PC-9 (cell line): Measurements from ENCODE around the gene MYPN. TPM values are rescaled to one million over a fixed set of nuclear protein-coding genes. Genes with fewer than 3 reads are reported as not detected.

ENCODE experiments used
- BruUV-seq: library from RNA; stranded (reverse); fragments of 400-500 nt; replicated peaks from 2 replicates; lab custom pipeline; 2021; lab: Mats Ljungman, UMichigan
- CTCF ChIA-PET: fragments of 300-600 bp; sonication (Branson Sonifier 250); formaldehyde crosslinking; loops from one replicate; lab custom pipeline; 2022; ENCODE audit warnings: antibody characterized with exemption; lab: Charles Lee
- POLR2A ChIA-PET: fragments of 300-600 bp; sonication (Branson Sonifier 250); formaldehyde crosslinking; loops from one replicate; lab custom pipeline; 2022; ENCODE audit warnings: antibody characterized with exemption; ENCODE audit not compliant: unreplicated experiment; lab: Charles Lee
- DNase-seq, 2 experiments: peaks; one replicate each; pipeline versions ENCODE4 v3.0.0 to v3.0.0-alpha.2; 2015 to 2022; ENCODE audit warnings: mixed read lengths in 1 of 2
- H2AFZ ChIP-seq: fragments of 200-600 bp; sonication (generic); 2 replicates; pipeline ENCODE4 v1.8.1; 2017; ENCODE audit warnings: antibody characterized with exemption
- H3F3A ChIP-seq: fragments of 200-600 bp; sonication (generic); 2 replicates; pipeline ENCODE4 v1.8.1; 2017; ENCODE audit warnings: antibody characterized with exemption, mild to moderate bottlenecking, low read depth; ENCODE audit not compliant: insufficient read depth
- H3K27ac ChIP-seq: fragments of 200-600 bp; sonication (generic); 2 replicates; pipeline ENCODE4 v1.6.1; 2016; ENCODE audit warnings: mixed run types
- H3K27me3 ChIP-seq: fragments of 200-600 bp; sonication (generic); 2 replicates; pipeline ENCODE4 v1.6.1; 2016; ENCODE audit warnings: low read depth, mixed run types; ENCODE audit not compliant: insufficient read depth
- H3K36me3 ChIP-seq: fragments of 200-600 bp; sonication (generic); 2 replicates; pipeline ENCODE4 v1.6.1; 2016; ENCODE audit warnings: low read depth, mixed run types
- H3K4me1 ChIP-seq: fragments of 200-600 bp; sonication (generic); replicated peaks from 2 replicates; pipeline ENCODE4 v1.6.1; 2016; ENCODE audit warnings: mixed run types; ENCODE audit not compliant: insufficient read depth
- H3K4me2 ChIP-seq: fragments of 200-600 bp; sonication (generic); 2 replicates; pipeline ENCODE4 v1.6.1; 2017; ENCODE audit warnings: mixed run types
- H3K4me3 ChIP-seq: fragments of 200-600 bp; sonication (generic); 2 replicates; pipeline ENCODE4 v1.6.1; 2016; ENCODE audit warnings: mixed run types
- H3K79me2 ChIP-seq: fragments of 200-600 bp; sonication (generic); 2 replicates; pipeline ENCODE4 v1.6.1; 2017; ENCODE audit warnings: low read depth, mixed run types
- H3K9me2 ChIP-seq: fragments of 200-600 bp; sonication (generic); 2 replicates; pipeline ENCODE4 v1.8.1; 2017; ENCODE audit warnings: mild to moderate bottlenecking; ENCODE audit not compliant: insufficient read depth
- H3K9me3 ChIP-seq: fragments of 200-600 bp; sonication (generic); 2 replicates; pipeline ENCODE4 v1.8.1; 2016; ENCODE audit warnings: low read depth; ENCODE audit not compliant: insufficient read depth
- H4K20me1 ChIP-seq: fragments of 200-600 bp; sonication (generic); 2 replicates; pipeline ENCODE4 v1.8.1; 2017; ENCODE audit not compliant: insufficient read depth
- EZH2 ChIP-seq: fragments of 200-600 bp; sonication (generic); IDR thresholded peaks from 2 replicates; pipeline ENCODE4 v1.8.0; 2017; ENCODE audit warnings: antibody characterized with exemption, low read depth
- intact Hi-C: fragments of 100-400 bp; cut with micrococcal nuclease; formaldehyde crosslinking; loops from one replicate; pipeline ENCODE4 v1.10.0; 2022; ENCODE audit not compliant: unreplicated experiment
- total RNA-seq: library from RNA; stranded (reverse); gene quantifications from 2 replicates; pipeline ENCODE4 v1.2.3, GENCODE V29; 2021
- TF ChIP-seq, protein P1 (sequence below): fragments of 200-600 bp; sonication (generic); conservative IDR thresholded peaks from 2 replicates; pipeline ENCODE4 v1.6.1; 2017; ENCODE audit warnings: mixed run types, antibody characterized with exemption, mild to moderate bottlenecking, moderate library complexity

Gene MYPN
- total RNA-seq, 1 experiment from 2014 or later: 3.9 TPM

DNA sequence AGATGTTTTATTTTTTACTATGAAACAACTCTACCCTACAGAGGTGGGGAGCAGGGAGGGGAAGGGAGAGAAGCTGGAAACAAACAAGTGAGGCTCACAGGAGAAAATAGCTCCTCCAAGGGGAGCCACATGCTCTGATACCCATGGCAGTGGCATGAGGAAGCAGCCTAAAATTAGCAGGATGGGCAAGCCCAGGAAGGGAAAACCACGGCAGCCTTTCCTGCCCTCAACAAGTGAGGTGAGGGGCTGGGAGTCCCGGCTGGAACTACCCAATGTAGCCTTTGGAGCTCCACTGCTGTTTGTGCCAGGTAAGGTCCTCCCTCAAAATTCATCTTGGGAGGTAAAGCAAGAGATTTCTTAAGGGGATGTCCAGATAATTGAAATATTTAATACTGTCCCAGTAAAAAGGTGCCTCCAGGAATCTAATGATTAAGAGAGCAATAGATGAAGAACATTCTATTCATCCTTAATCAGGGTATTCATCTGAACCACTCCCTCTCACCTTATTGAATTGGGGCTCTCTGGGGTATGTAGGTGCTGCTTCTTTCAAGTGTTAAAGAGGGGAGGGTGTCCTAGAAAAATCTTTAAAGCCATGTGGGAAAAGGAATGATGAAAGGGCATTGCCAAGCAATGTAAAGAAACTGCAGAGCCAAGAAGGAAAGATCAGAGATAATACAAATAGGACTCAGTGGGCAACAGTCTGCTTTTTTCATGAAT lies 21.4 kb upstream of the MYPN start:
- Histone ChIP-seq H3K4me1 (peaks cover 85% of the 10 kb centered on the region), H3K9me3 (no peaks in the 10 kb centered on the region), H4K20me1 (no peaks in the 10 kb centered on the region), H3K9me2 (no peaks in the 10 kb centered on the region), H3K79me2 (peaks cover 51% of the 10 kb centered on the region), H3K36me3 (peaks cover 5% of the 10 kb centered on the region), H2AFZ (no peak overlapping the region), H3K4me3 (peak overlapping the region; percentile 73), H3K4me2 (peak overlapping the region; percentile 91), H3F3A (peaks cover 50% of the 10 kb centered on the region), H3K27me3 (no peaks in the 10 kb centered on the region), H3K27ac (peak overlapping the region; percentile 95)
- intact Hi-C loops: loop anchor here (1.0 kb wide), 1 partner anchor 65 kb away; no protein-coding TSS in a partner anchor
- ChIA-PET POLR2A (interaction anchor here (0.6 to 0.9 kb wide), 6 partner anchors 9 to 204 kb away, joined by 3 to 7 read pairs (median 4); no protein-coding TSS in a partner anchor), CTCF (interaction anchor here (1.2 kb wide), 1 partner anchor 10 kb away, joined by 3 read pairs; no protein-coding TSS in a partner anchor)
- DNase-seq: peak; percentile 70 to 84
- TSS peak; percentile 78 for BruUV-seq
- TF ChIP-seq EZH2: no peak
- TF ChIP-seq, protein P1, sequence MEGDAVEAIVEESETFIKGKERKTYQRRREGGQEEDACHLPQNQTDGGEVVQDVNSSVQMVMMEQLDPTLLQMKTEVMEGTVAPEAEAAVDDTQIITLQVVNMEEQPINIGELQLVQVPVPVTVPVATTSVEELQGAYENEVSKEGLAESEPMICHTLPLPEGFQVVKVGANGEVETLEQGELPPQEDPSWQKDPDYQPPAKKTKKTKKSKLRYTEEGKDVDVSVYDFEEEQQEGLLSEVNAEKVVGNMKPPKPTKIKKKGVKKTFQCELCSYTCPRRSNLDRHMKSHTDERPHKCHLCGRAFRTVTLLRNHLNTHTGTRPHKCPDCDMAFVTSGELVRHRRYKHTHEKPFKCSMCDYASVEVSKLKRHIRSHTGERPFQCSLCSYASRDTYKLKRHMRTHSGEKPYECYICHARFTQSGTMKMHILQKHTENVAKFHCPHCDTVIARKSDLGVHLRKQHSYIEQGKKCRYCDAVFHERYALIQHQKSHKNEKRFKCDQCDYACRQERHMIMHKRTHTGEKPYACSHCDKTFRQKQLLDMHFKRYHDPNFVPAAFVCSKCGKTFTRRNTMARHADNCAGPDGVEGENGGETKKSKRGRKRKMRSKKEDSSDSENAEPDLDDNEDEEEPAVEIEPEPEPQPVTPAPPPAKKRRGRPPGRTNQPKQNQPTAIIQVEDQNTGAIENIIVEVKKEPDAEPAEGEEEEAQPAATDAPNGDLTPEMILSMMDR: no peak

DNA sequence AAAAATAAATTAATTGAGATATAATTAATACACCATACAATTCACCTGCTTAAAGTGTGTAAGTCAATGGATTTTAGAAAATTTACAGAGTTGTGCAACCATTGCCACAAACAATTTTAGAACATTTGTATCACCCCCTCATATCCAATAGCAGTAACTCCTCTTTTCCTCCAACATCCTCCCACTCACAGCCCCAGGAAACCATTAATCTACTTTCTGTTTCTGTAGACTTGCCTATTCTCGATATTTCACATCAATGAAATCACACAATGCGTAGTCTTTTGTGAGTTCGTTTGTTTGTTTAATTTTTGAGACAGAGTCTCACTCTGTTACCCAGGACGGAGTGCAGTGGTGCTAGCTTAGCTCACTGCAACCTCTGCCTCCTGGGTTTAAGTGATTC lies 20.5 kb upstream of the MYPN start:
- H3K79me2 ChIP-seq: peaks cover 55% of the 10 kb centered on the region
- no peak for TF ChIP-seq EZH2
- TF ChIP-seq, protein P1: no peak
- H3K9me2 ChIP-seq: no peaks in the 10 kb centered on the region
- POLR2A ChIA-PET: no interaction called here
- H3K4me1 ChIP-seq: peaks cover 84% of the 10 kb centered on the region
- peaks cover 8% of the 10 kb centered on the region for H3K36me3 ChIP-seq
- peak overlapping the region; percentile 91 for H3K4me2 ChIP-seq
- BruUV-seq: no TSS peak
- no peaks in the 10 kb centered on the region for H4K20me1 ChIP-seq
- H3K4me3 ChIP-seq: peak overlapping the region; percentile 73
- H3F3A ChIP-seq: peaks cover 59% of the 10 kb centered on the region
- H3K9me3 ChIP-seq: no peaks in the 10 kb centered on the region
- CTCF ChIA-PET: no interaction called here
- H2AFZ ChIP-seq: no peak overlapping the region
- intact Hi-C loops: no loop called here
- no peaks in the 10 kb centered on the region for H3K27me3 ChIP-seq
- H3K27ac ChIP-seq: peak overlapping the region; percentile 95
- DNase-seq: peak in 1 of 2 experiments; percentile 37

DNA sequence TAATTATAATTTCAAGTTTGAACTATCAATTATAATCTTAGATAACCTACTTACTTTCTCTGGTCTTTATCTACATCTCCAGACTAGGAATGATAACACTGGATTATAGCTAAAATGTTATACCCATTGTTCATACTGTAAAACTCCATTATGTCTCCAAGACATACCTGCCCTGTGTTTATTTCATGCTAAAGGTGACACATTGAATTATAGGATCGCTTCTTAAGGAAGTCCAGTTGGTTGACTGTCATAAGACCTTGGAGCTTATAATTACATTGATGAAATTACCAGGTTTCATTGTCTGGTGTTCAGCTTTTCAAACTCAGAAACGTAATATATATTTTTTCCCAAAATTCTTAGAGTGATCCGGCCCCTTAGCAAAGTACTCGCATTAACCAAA lies 18.7 kb upstream of the MYPN start:
- Histone ChIP-seq H3K79me2 (peaks cover 68% of the 10 kb centered on the region), H3K4me1 (peaks cover 83% of the 10 kb centered on the region)
- POLR2A ChIA-PET: no interaction called here

More for the DNA sequence above, 18.7 kb upstream of the MYPN start:
- H3K4me2 ChIP-seq: peak overlapping the region; percentile 91
- H3K27ac ChIP-seq: peak overlapping the region; percentile 95
- no peaks in the 10 kb centered on the region for H3K27me3 ChIP-seq
- no peaks in the 10 kb centered on the region for H4K20me1 ChIP-seq
- H2AFZ ChIP-seq: no peak overlapping the region
- TF ChIP-seq EZH2: no peak
- TF ChIP-seq, protein P1: no peak
- no TSS peak for BruUV-seq
- peak overlapping the region; percentile 73 for H3K4me3 ChIP-seq
- no peaks in the 10 kb centered on the region for H3K9me2 ChIP-seq
- peaks cover 18% of the 10 kb centered on the region for H3K36me3 ChIP-seq
- no peak for DNase-seq
- CTCF ChIA-PET: interaction anchor here (0.5 to 0.6 kb wide), 2 partner anchors 16 to 300 kb away, joined by 10 to 11 read pairs; no protein-coding TSS in a partner anchor
- no peaks in the 10 kb centered on the region for H3K9me3 ChIP-seq
- intact Hi-C loops: no loop called here
- H3F3A ChIP-seq: peaks cover 72% of the 10 kb centered on the region
